ENCODE results near the gene CXCL14.

- no peak for TF ChIP-seq POLR2AphosphoS5 (IDR thresholded peaks at IDR 0.05; ENCODE audit: low read depth, low read length)
- no peak for TF ChIP-seq POLR2A (IDR thresholded peaks at IDR 0.05; ENCODE audit: low read depth, low read length)
- no peak for TF ChIP-seq TAF1 (IDR thresholded peaks at IDR 0.05; ENCODE audit: borderline replicate concordance, low read depth, low read length)
These were observed 4.3 kb downstream of the CXCL14 start for GRCh38 chr5:135574493-135574892.
